PC-3 (cell line): ENCODE measurements around the gene PDZRN4. TPM values are rescaled to one million over a fixed set of nuclear protein-coding genes. Genes with fewer than 3 reads are reported as not detected.

Experiments used
- ATAC-seq: fragments of 200-7000 bp; cut with Tn5 transposase; 2 replicates; pipeline ENCODE4 v1.9.1; 2020; ENCODE audit warnings: mild to moderate bottlenecking, moderate library complexity
- BruUV-seq: library from RNA; stranded (reverse); fragments of 400-500 nt; replicated peaks from 2 replicates; lab custom pipeline; 2021; lab: Mats Ljungman, UMichigan
- CTCF ChIA-PET: fragments of 300-600 bp; sonication (Branson Sonifier 250); formaldehyde crosslinking; loops from one replicate; lab custom pipeline; 2022; ENCODE audit warnings: antibody characterized with exemption; lab: Charles Lee
- POLR2A ChIA-PET: fragments of 300-600 bp; sonication (Branson Sonifier 250); formaldehyde crosslinking; loops from one replicate; lab custom pipeline; 2022; ENCODE audit warnings: antibody characterized with exemption; ENCODE audit not compliant: unreplicated experiment; lab: Charles Lee
- DNase-seq: peaks from one replicate; pipeline ENCODE4 v3.0.0-alpha.2; 2015
- H2AFZ ChIP-seq: fragments of 300-600 bp; sonication (generic); 2 replicates; pipeline ENCODE4 v1.6.0; 2016; ENCODE audit warnings: antibody characterized with exemption, low read length
- H3F3A ChIP-seq: fragments of 300-600 bp; sonication (generic); one replicate; pipeline ENCODE4 v1.6.0; 2017; ENCODE audit warnings: antibody characterized with exemption, low read length, control low read depth, mild to moderate bottlenecking; ENCODE audit not compliant: unreplicated experiment
- H3K27ac ChIP-seq: fragments of 300-600 bp; sonication (generic); 2 replicates; pipeline ENCODE4 v1.5.1; 2016; ENCODE audit warnings: mild to moderate bottlenecking, low read length
- H3K27me3 ChIP-seq: fragments of 300-600 bp; sonication (generic); 2 replicates; pipeline ENCODE4 v1.6.1; 2016; ENCODE audit warnings: low read length, mixed read lengths
- H3K36me3 ChIP-seq: fragments of 300-600 bp; sonication (generic); 2 replicates; pipeline ENCODE4 v1.6.1; 2016; ENCODE audit warnings: low read depth, mixed run types, low read length, mixed read lengths
- H3K4me1 ChIP-seq: fragments of 300-600 bp; sonication (generic); 2 replicates; pipeline ENCODE4 v1.5.1; 2016; ENCODE audit warnings: low read length; ENCODE audit not compliant: insufficient read depth
- H3K4me2 ChIP-seq: fragments of 300-600 bp; sonication (generic); 2 replicates; pipeline ENCODE4 v1.6.0; 2016; ENCODE audit warnings: low read length
- H3K4me3 ChIP-seq: fragments of 300-600 bp; sonication (generic); 2 replicates; pipeline ENCODE4 v1.5.1; 2016; ENCODE audit warnings: mild to moderate bottlenecking, low read length, mixed read lengths
- H3K79me2 ChIP-seq: fragments of 300-600 bp; sonication (generic); 2 replicates; pipeline ENCODE4 v1.6.1; 2017; ENCODE audit warnings: low read length, mixed read lengths
- H3K9ac ChIP-seq: fragments of 300-600 bp; sonication (generic); 2 replicates; pipeline ENCODE4 v1.6.0; 2016; ENCODE audit warnings: mild to moderate bottlenecking, low read length
- H3K9me2 ChIP-seq: fragments of 300-600 bp; sonication (generic); replicated peaks from 2 replicates; pipeline ENCODE4 v1.6.1; 2016; ENCODE audit warnings: mixed run types, low read length, mixed read lengths
- H3K9me3 ChIP-seq: fragments of 300-600 bp; sonication (generic); 2 replicates; pipeline ENCODE4 v1.6.1; 2016; ENCODE audit warnings: low read length, mixed read lengths
- H4K20me1 ChIP-seq: fragments of 300-600 bp; sonication (generic); 2 replicates; pipeline ENCODE4 v1.6.1; 2016; ENCODE audit warnings: low read length, mixed read lengths
- EZH2 ChIP-seq: fragments of 300-600 bp; sonication (generic); IDR thresholded peaks from one replicate; pipeline ENCODE4 v1.6.1; 2017; ENCODE audit warnings: antibody characterized with exemption, mild to moderate bottlenecking, low read length; ENCODE audit not compliant: unreplicated experiment
- EZH2phosphoT487 ChIP-seq: fragments of 300-600 bp; sonication (generic); IDR thresholded peaks from 2 replicates; pipeline ENCODE4 v1.6.1; 2018; ENCODE audit warnings: mild to moderate bottlenecking, antibody characterized with exemption, low read length, borderline replicate concordance
- intact Hi-C: fragments of 100-400 bp; cut with micrococcal nuclease; formaldehyde crosslinking; loops from 2 replicates; pipeline ENCODE4 v1.9.0; 2023
- total RNA-seq: library from RNA; depleted of rRNA; stranded (reverse); fragments of >200 nt; gene quantifications from 2 replicates; pipeline ENCODE4 v1.2.3, GENCODE V29; 2014
- TF ChIP-seq, protein P1 (sequence below): fragments of 300-600 bp; sonication (generic); conservative IDR thresholded peaks from 2 replicates; pipeline ENCODE4 v1.5.1; 2017; ENCODE audit warnings: antibody characterized with exemption, low read depth, mild to moderate bottlenecking, low read length

Gene PDZRN4
- total RNA-seq, 1 experiment from 2014 or later = not detected

- Histone ChIP-seq H3K4me1 (no peaks in the 10 kb centered on the region), H3F3A (no peaks in the 10 kb centered on the region), H3K9me2 (no peaks in the 10 kb centered on the region), H4K20me1 (no peaks in the 10 kb centered on the region), H3K27ac (no peak overlapping the region), H3K79me2 (no peaks in the 10 kb centered on the region), H3K9ac (no peak overlapping the region), H3K4me3 (no peak overlapping the region), H3K9me3 (no peaks in the 10 kb centered on the region; the same call in 1 of the 2 replicates), H3K36me3 (no peaks in the 10 kb centered on the region), H3K4me2 (no peak overlapping the region), H2AFZ (no peak overlapping the region), H3K27me3 (no peaks in the 10 kb centered on the region)
- DNase-seq = no peak
- ChIA-PET POLR2A (no interaction called here), CTCF (no interaction called here)
- ATAC-seq = no peak
- no peak for TF ChIP-seq EZH2phosphoT487
- TF ChIP-seq, protein P1, sequence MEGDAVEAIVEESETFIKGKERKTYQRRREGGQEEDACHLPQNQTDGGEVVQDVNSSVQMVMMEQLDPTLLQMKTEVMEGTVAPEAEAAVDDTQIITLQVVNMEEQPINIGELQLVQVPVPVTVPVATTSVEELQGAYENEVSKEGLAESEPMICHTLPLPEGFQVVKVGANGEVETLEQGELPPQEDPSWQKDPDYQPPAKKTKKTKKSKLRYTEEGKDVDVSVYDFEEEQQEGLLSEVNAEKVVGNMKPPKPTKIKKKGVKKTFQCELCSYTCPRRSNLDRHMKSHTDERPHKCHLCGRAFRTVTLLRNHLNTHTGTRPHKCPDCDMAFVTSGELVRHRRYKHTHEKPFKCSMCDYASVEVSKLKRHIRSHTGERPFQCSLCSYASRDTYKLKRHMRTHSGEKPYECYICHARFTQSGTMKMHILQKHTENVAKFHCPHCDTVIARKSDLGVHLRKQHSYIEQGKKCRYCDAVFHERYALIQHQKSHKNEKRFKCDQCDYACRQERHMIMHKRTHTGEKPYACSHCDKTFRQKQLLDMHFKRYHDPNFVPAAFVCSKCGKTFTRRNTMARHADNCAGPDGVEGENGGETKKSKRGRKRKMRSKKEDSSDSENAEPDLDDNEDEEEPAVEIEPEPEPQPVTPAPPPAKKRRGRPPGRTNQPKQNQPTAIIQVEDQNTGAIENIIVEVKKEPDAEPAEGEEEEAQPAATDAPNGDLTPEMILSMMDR = no peak
- BruUV-seq = no TSS peak
- intact Hi-C loops = no loop called here
Observed at GRCh38 chr12:41365653-41366171, 177.6 kb downstream of the PDZRN4 start.

- no peak for ATAC-seq
- H3K4me1 ChIP-seq = no peaks in the 10 kb centered on the region
- POLR2A ChIA-PET = no interaction called here
- H3K27me3 ChIP-seq = 0 out of 2 replicates have a peak, but pooled peaks cover 3% of the 10 kb centered on the region
- H2AFZ ChIP-seq = no peak overlapping the region
- CTCF ChIA-PET = no interaction called here
- H3K27ac ChIP-seq = no peak overlapping the region
- peak; percentile 28 for DNase-seq
- intact Hi-C loops = no loop called here
- no peaks in the 10 kb centered on the region; the same call in 1 of the 2 replicates for H3K9me3 ChIP-seq
- H3K36me3 ChIP-seq = no peaks in the 10 kb centered on the region
- H4K20me1 ChIP-seq = no peaks in the 10 kb centered on the region
- no peak for TF ChIP-seq EZH2phosphoT487
- TF ChIP-seq, protein P1 = peak; percentile 55
- no peak overlapping the region for H3K9ac ChIP-seq
- no peak overlapping the region for H3K4me3 ChIP-seq
- BruUV-seq = no TSS peak
- no peaks in the 10 kb centered on the region for H3F3A ChIP-seq
- no peak overlapping the region for H3K4me2 ChIP-seq
- no peaks in the 10 kb centered on the region for H3K79me2 ChIP-seq
- H3K9me2 ChIP-seq = no peaks in the 10 kb centered on the region
Observed at GRCh38 chr12:41367726-41368405, 179.7 kb downstream of the PDZRN4 start.

DNA sequence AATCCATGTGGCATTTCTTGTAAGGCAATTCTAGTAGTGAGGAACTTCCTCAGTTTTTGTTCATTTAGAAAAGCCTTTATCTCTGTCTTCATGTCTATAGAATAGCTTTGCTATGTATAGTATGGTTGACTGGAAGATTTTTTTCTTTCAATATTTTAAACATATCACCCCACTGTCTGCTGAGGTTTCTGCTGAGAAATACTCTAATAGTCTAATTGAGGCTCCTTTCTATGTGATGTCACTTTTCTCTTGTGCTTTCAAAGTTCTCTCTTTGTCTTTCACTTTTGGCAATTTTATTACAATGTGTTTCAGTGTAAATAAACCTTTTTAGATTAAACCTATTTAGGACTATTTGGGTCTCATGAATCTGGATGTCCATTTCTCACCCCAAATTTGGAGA is 192.8 kb downstream of the PDZRN4 start:
- no peak overlapping the region for H3K9ac ChIP-seq
- H3K4me2 ChIP-seq = no peak overlapping the region
- no peaks in the 10 kb centered on the region for H3K36me3 ChIP-seq
- H3K79me2 ChIP-seq = no peaks in the 10 kb centered on the region
- intact Hi-C loops = no loop called here
- TF ChIP-seq EZH2phosphoT487 = no peak
- TF ChIP-seq, protein P1 = no peak
- no peak for TF ChIP-seq EZH2
- H4K20me1 ChIP-seq = no peaks in the 10 kb centered on the region
- H3K27me3 ChIP-seq = no peaks in the 10 kb centered on the region
- POLR2A ChIA-PET = no interaction called here
- no peaks in the 10 kb centered on the region for H3K4me1 ChIP-seq
- no peak overlapping the region for H3K4me3 ChIP-seq
- BruUV-seq = no TSS peak
- no peak overlapping the region for H3K27ac ChIP-seq
- H2AFZ ChIP-seq = no peak overlapping the region
- H3K9me3 ChIP-seq = no peaks in the 10 kb centered on the region
- no peak for DNase-seq
- no peaks in the 10 kb centered on the region for H3K9me2 ChIP-seq
- CTCF ChIA-PET = no interaction called here
- no peak for ATAC-seq
- H3F3A ChIP-seq = no peaks in the 10 kb centered on the region
